ENCODE measurements around the gene HDGFL3. TPM values are rescaled to one million over a fixed set of nuclear protein-coding genes. Genes with fewer than 3 reads are reported as not detected.
A peak's percentile ranks its signal among the peaks of the same experiment; 100 is the strongest.
"Not testable (repeated sequence)": the region's sequence is repeated elsewhere in the genome, so short reads cannot be mapped to it uniquely, and the experiment has no call there.

Gene HDGFL3
- total and polyA plus RNA-seq, 9 of the 15 experiments (the other 6 are each of a cell fraction or from before 2014, with no cell fraction given) = 6.7 to 42.0 (median 31.4) TPM

GRCh38 chr15:83091965-83092308, 115.7 kb downstream of the HDGFL3 start:
- peak; percentile 53 for ATAC-seq

DNA sequence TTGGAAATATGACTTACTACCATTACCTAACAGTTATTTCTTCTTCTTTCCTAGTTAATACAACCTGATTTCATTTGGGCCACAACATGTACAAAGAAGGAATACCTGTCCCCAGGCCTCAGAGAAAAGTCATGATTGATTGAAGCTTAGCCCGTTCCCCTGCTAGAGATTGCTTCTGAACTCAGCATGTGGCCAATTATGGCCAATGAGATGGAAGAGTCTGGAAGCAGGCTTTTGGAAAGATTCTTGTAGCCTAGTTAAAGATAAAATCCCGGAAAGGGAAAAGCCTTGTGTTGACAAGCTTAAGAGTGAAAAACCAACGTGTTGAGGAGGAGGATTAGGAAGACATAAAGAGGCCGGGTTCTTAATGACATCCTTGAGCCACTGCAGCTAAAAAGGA, 117.2 kb downstream of the HDGFL3 start:
- BruUV-seq (replicated peaks) = no TSS peak
- CTCF ChIA-PET (ENCODE audit: low intra/inter-chr PET ratio) = no interaction called here

More at GRCh38 chr15:83091965-83092308, 115.7 kb downstream of the HDGFL3 start:
- peak; percentile 87 for TF ChIP-seq ZNF384 (IDR thresholded peaks at IDR 0.05; ENCODE audit: low read depth, low read length)
- TF ChIP-seq, protein P1, sequence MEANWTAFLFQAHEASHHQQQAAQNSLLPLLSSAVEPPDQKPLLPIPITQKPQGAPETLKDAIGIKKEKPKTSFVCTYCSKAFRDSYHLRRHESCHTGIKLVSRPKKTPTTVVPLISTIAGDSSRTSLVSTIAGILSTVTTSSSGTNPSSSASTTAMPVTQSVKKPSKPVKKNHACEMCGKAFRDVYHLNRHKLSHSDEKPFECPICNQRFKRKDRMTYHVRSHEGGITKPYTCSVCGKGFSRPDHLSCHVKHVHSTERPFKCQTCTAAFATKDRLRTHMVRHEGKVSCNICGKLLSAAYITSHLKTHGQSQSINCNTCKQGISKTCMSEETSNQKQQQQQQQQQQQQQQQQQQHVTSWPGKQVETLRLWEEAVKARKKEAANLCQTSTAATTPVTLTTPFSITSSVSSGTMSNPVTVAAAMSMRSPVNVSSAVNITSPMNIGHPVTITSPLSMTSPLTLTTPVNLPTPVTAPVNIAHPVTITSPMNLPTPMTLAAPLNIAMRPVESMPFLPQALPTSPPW (CRISPR knock-in tag; IDR thresholded peaks at IDR 0.05) = peak; percentile 27; the same call in 1 of the 2 replicates
- TF ChIP-seq PHB2 (IDR thresholded peaks at IDR 0.05; ENCODE audit: low read depth) = 0 out of 2 replicates have a peak, but pooled peaks have one; percentile 54
- H3K4me1 ChIP-seq (replicated peaks in 1 of 2; ENCODE audit: control insufficient read depth in 2 of 2, insufficient read depth in 2 of 2, low read length in 2 of 2) = peaks cover 6 to 23% of the 10 kb centered on the region in 2 experiments; a peak in 4 of 5 replicates
- H3K4me3 ChIP-seq; H3K27me3 ChIP-seq (ENCODE audit: control insufficient read depth in 2 of 2, insufficient read depth in 2 of 2, low read length in 2 of 2); CTCF ChIA-PET (ENCODE audit: low intra/inter-chr PET ratio); H3K79me2 ChIP-seq (ENCODE audit: control insufficient read depth, insufficient read depth, low read length); H4K20me1 ChIP-seq (replicated peaks; ENCODE audit: control insufficient read depth, insufficient read depth, low read length); H3K9me1 ChIP-seq (ENCODE audit: control insufficient read depth, insufficient read depth, low read length); H3K9me3 ChIP-seq (replicated peaks; ENCODE audit: control insufficient read depth, insufficient read depth, low read depth, low read length); FAIRE-seq; in situ Hi-C loops (cut with MboI); H3K36me3 ChIP-seq (ENCODE audit: control insufficient read depth, insufficient read depth, low read length): not testable (repeated sequence)
- WGBS (ENCODE audit: insufficient coverage, low coverage, missing lambda C conversion rate) = 7% methylated on average over 2 of the region's 3 CpGs
- peak overlapping the region in 1 of 2 experiments; percentile 53; a peak in 2 of 4 replicates for H3K9ac ChIP-seq (ENCODE audit: insufficient read depth in 1 of 2, low read depth in 2 of 2, low read length in 2 of 2)
- peak overlapping the region; percentile 63 for H2AFZ ChIP-seq (ENCODE audit: low read depth, low read length)
- BruUV-seq (replicated peaks) = TSS peak; percentile 40
- H3K27ac ChIP-seq (ENCODE audit: extremely low read depth, low read depth, low read length) = peak overlapping the region; percentile 87
- peak in 2 of 4 experiments; percentile 29 to 48 for DNase-seq (ENCODE audit: extremely low read depth in 1 of 4, low spot score in 3 of 4)
- peak overlapping the region; percentile 70 for H3K4me2 ChIP-seq (ENCODE audit: insufficient read depth, low read length)
- intact Hi-C loops (cut with micrococcal nuclease) = loop anchor here (2.0 kb wide), 2 partner anchors 17 to 27 kb away; no protein-coding TSS in a partner anchor
- POLR2A ChIA-PET = interaction anchor here (1.0 to 2.7 kb wide), 5 partner anchors 9 to 27 kb away, joined by 4 to 8 read pairs (median 5); partner anchors contain the start of gene TM6SF1

More for the DNA sequence above, 117.2 kb downstream of the HDGFL3 start:
- H3K4me1 ChIP-seq (replicated peaks in 1 of 2; ENCODE audit: control insufficient read depth in 2 of 2, insufficient read depth in 2 of 2, low read length in 2 of 2) = peaks cover 6 to 31% of the 10 kb centered on the region in 2 experiments; a peak in 4 of 5 replicates
- in situ Hi-C loops (cut with MboI) = no loop called here
- FAIRE-seq = no peak
- no peaks in the 10 kb centered on the region for H3K36me3 ChIP-seq (ENCODE audit: control insufficient read depth, insufficient read depth, low read length)
- no peak overlapping the region for H3K27ac ChIP-seq (ENCODE audit: extremely low read depth, low read depth, low read length)
- H3K4me3 ChIP-seq = no peak overlapping the region
- H3K4me2 ChIP-seq (ENCODE audit: insufficient read depth, low read length) = no peak overlapping the region
- no peaks in the 10 kb centered on the region for H3K27me3 ChIP-seq (ENCODE audit: control insufficient read depth in 2 of 2, insufficient read depth in 2 of 2, low read length in 2 of 2)
- no peaks in the 10 kb centered on the region for H3K79me2 ChIP-seq (ENCODE audit: control insufficient read depth, insufficient read depth, low read length)
- no peak for DNase-seq (ENCODE audit: extremely low read depth in 1 of 4, low spot score in 3 of 4)
- no peak overlapping the region for H2AFZ ChIP-seq (ENCODE audit: low read depth, low read length)
- no peaks in the 10 kb centered on the region for H3K9me3 ChIP-seq (replicated peaks; ENCODE audit: control insufficient read depth, insufficient read depth, low read depth, low read length)
- no peak for ATAC-seq
- TF ChIP-seq SMARCC2 (IDR thresholded peaks at IDR 0.05; ENCODE audit: low read depth) (no peak), ZNF785 (CRISPR knock-in tag; IDR thresholded peaks at IDR 0.05) (no peak)
- TF ChIP-seq, protein P2, sequence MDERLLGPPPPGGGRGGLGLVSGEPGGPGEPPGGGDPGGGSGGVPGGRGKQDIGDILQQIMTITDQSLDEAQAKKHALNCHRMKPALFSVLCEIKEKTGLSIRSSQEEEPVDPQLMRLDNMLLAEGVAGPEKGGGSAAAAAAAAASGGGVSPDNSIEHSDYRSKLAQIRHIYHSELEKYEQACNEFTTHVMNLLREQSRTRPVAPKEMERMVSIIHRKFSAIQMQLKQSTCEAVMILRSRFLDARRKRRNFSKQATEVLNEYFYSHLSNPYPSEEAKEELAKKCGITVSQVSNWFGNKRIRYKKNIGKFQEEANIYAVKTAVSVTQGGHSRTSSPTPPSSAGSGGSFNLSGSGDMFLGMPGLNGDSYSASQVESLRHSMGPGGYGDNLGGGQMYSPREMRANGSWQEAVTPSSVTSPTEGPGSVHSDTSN (CRISPR knock-in tag; IDR thresholded peaks at IDR 0.05; ENCODE audit: low read depth) = no peak
- TF ChIP-seq, protein P2 (tag; conservative IDR thresholded peaks at IDR 0.05; ENCODE audit: low read depth) = peak; percentile 47; the same call in 1 of the 2 replicates
- TF ChIP-seq, protein P3, sequence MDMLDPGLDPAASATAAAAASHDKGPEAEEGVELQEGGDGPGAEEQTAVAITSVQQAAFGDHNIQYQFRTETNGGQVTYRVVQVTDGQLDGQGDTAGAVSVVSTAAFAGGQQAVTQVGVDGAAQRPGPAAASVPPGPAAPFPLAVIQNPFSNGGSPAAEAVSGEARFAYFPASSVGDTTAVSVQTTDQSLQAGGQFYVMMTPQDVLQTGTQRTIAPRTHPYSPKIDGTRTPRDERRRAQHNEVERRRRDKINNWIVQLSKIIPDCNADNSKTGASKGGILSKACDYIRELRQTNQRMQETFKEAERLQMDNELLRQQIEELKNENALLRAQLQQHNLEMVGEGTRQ (CRISPR knock-in tag; IDR thresholded peaks at IDR 0.05) = peak; percentile 51
- no peaks in the 10 kb centered on the region for H4K20me1 ChIP-seq (replicated peaks; ENCODE audit: control insufficient read depth, insufficient read depth, low read length)
- intact Hi-C loops (cut with micrococcal nuclease) = no loop called here
- WGBS (ENCODE audit: insufficient coverage, low coverage, missing lambda C conversion rate) = 28% methylated on average over 4 of the region's 4 CpGs
- no peak overlapping the region for H3K9ac ChIP-seq (ENCODE audit: insufficient read depth in 1 of 2, low read depth in 2 of 2, low read length in 2 of 2)
- POLR2A ChIA-PET = interaction anchor here (1.5 to 1.6 kb wide), 2 partner anchors 11 to 24 kb away, joined by 4 to 5 read pairs; partner anchors contain the start of gene BTBD1
- H3K9me1 ChIP-seq (ENCODE audit: control insufficient read depth, insufficient read depth, low read length) = no peaks in the 10 kb centered on the region
